ENCODE results near the gene MORN1.

The MORN1 gene

GRCh38 chr1:2389644-2390043 lies 1.7 kb downstream of the MORN1 start:
- FAIRE-seq (no peak), DNase-seq (ENCODE audit: extremely low spot score, insufficient read length, low read depth) (no peak)

GRCh38 chr1:2388004-2388913 lies 3.1 kb downstream of the MORN1 start:
- FAIRE-seq (peak; percentile 87), DNase-seq (ENCODE audit: extremely low spot score, insufficient read length, low read depth) (no peak)

DNA sequence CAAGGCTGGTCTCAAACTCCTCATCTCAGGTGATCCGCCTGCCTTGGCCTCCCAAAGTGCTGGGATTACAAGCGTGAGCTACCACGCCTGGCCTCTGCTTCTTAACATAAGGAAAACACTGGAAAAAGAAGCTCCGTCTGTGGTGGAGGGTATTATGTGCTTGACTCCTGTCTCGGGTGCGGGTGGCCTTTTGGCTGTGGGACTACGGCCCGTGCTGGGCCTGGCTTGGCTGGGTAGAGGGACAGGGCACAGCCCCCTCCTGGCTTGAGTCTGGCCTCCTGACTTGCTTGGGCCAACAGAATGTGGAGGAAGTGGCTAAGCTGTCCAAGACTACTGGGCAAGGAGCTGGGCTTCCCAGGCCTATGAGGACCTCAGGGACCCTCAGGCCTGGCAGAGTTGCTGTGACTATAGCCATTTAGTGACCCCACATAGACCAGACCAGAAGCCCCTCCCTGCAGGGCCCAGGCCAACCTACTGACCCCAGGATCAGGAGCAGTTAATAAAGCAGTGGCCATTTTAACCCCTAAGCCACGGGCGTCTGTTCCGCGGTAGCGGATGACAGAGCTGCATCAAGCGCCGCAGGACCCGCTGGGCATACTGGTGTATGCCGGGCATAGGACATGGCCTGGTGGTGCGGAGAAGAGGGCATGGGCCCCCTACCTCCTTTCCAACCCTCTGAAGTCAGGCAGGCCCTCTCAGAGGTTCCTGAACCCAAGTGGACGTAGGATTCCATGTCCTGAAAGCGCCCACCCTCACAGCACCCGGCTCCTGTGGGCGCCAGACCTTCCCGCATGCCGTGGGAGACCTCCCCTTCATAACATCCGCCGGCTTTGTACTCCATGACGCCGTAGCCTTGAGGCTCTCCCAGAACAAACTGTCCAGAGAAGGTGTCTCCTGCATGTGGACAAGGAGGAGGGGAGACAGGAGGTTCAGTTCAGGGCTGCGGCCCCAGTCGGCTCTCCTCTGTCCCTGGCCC lies 4.4 kb downstream of the MORN1 start:
- DNase-seq (ENCODE audit: extremely low spot score, insufficient read length, low read depth) = no peak
- no peak for FAIRE-seq

GRCh38 chr1:2385606-2386280 lies 5.6 kb downstream of the MORN1 start:
- FAIRE-seq = no peak
- no peak for DNase-seq (ENCODE audit: extremely low spot score, insufficient read length, low read depth)

- no peak for FAIRE-seq
- no peak for DNase-seq (ENCODE audit: extremely low spot score, insufficient read length, low read depth)
Measured at GRCh38 chr1:2384941-2385481, 6.3 kb downstream of the MORN1 start.

GRCh38 chr1:2384130-2384860 lies 7.1 kb downstream of the MORN1 start:
- FAIRE-seq (no peak), DNase-seq (ENCODE audit: extremely low spot score, insufficient read length, low read depth) (no peak)

DNA sequence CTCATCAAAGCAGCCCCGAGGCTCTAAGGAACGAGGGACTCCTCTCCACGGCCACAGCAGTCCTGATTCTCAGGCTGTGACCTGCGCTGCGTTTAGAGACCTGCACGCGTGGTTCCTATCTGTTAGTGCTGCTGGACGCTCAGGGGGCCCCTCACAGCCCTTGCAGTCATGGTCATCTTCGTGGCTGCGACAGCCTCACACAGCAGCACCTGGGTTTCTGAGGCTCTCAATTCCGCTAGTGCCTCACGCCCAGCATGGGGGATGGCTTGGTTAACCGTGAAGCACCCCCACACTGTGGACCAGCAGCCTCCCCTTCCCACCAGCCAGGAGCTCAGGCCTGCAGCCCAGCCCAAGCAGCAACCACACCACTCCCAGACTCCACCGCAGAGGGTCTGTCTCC lies 7.8 kb downstream of the MORN1 start:
- FAIRE-seq = no peak
- DNase-seq (ENCODE audit: extremely low spot score, insufficient read length, low read depth) = no peak

- no peak for FAIRE-seq
- DNase-seq (ENCODE audit: extremely low spot score, insufficient read length, low read depth) = peak; percentile 26
Measured at GRCh38 chr1:2382621-2383361, 8.6 kb downstream of the MORN1 start.

DNA sequence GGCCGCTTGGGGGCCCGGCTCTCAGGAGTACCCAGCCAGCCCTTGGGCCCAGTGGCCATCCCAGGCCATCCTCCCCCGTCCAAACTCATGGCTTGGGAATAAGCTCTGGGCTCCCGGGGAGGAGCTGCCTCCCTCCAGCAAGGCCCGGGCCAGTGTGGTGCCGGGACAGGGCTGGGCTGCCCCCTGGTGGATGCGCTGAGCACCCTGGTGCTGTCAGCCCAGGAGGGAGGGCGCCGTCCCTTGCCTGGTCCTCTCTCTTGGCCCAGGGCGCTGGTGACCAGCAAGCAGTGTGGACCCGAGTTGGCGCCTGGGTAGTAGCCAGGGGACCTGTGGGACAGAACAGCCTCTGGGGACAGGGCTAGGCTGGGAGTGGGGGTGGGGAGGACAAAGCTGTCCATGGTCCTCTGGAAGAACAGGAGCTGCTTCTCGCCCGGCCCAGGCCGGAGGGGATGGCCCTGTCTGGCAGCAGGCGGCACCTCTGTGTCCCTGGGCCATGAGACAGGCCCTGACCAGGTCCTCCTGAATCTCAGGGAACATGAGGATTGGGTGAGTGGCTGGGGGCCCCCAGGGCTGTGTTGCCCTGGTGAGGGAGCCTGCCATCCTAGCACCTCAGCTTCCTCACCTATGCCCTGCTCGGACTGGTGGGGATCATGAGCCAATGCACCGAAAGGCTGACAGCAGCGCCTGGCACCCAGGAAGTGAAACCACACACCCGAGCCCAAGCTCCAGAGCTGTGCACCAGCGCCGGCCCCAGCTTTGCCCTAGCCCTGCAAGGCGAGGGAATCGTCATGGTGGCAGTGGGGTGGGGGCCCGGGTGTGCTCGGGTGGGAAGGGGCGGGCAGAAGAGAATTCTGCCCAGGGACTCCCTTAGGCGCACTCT lies 9.4 kb downstream of the MORN1 start:
- peak; percentile 80 for FAIRE-seq

DNA sequence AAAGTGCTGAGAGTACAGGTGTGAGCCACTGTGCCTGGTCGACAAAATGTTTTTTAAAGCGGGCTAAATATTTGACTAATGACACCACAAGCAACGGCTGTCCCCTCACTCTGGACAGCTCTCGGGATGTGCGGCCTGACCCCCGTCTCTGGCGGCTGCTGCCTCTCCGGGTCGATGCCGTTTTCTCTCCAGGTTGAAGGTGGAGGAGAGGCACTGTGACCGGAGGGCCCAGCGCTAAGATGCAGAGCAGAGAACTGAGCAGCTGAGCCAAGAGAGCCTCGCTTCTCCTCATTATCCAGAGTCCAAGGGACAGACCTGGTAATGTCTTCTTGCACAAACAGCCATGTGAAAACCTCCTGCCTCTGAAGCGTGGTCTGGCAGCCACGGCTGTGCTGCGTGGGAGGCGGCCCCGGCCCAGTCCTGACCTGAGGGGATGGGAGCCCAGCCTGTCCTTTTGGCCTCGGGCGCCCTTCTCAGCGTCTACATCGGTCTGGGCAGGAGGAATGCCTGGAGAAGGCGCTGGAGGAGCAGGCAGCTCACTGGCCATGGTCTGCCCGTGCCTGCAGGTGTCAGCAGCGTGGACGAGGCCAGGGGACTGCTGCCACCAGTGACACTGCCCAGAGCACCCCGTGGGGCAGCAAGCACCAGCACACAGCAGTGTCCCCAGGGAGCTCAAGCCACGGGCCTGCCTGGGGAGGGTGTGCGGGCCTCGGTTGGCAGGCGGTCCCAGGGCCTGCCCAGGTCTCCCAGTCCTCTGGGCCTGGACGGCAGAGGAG lies 10.3 kb downstream of the MORN1 start:
- FAIRE-seq (no peak), DNase-seq (ENCODE audit: extremely low spot score, insufficient read length, low read depth) (no peak)

More for the DNA sequence above, 9.4 kb downstream of the MORN1 start:
- peak; percentile 84 for DNase-seq (ENCODE audit: extremely low spot score, insufficient read length, low read depth)

GRCh38 chr1:2379733-2380404 lies 11.5 kb downstream of the MORN1 start:
- no peak for DNase-seq (ENCODE audit: extremely low spot score, insufficient read length, low read depth)
- peak; percentile 42 for FAIRE-seq

DNA sequence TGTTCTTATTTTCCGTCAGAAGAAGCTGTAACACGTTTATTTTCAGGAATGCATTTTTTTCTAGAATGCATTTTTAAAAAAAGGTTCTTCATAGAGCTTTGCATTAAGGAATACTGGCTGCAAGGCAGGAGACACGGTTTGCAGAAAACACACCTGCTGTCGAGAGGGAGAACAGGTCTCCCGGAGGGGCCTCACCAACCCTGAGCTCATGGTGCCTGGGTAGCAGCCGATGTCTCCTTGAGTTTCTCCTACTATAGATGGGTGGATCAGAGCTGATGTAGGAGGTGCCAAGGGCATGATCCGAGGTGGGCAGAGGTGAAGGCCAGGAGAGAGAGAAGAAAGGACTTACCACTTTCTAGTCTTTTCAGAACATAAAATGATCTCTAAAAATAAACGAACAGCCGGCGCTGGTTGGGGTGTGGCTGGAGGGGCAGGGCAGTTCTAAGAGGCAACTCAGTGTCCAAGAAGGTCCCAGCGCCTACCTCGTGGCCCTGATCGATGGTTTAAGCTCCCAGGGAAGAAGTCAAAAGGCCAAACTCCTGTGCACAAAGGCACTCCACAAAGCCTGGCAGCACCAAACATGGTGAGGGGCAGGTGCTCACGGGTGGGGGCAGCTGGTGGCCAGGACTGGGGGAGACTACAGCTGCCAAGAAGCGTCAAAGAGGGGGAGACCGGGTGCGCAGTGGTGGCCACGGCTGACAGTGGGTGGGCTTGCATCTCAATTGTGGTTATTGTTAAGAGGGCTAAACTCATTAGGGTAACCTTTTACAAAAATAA lies 12.2 kb downstream of the MORN1 start:
- no peak for FAIRE-seq
- DNase-seq (ENCODE audit: extremely low spot score, insufficient read length, low read depth) = no peak

GRCh38 chr1:2378441-2378851 lies 12.9 kb downstream of the MORN1 start:
- DNase-seq (ENCODE audit: extremely low spot score, insufficient read length, low read depth) (no peak), FAIRE-seq (no peak)

DNA sequence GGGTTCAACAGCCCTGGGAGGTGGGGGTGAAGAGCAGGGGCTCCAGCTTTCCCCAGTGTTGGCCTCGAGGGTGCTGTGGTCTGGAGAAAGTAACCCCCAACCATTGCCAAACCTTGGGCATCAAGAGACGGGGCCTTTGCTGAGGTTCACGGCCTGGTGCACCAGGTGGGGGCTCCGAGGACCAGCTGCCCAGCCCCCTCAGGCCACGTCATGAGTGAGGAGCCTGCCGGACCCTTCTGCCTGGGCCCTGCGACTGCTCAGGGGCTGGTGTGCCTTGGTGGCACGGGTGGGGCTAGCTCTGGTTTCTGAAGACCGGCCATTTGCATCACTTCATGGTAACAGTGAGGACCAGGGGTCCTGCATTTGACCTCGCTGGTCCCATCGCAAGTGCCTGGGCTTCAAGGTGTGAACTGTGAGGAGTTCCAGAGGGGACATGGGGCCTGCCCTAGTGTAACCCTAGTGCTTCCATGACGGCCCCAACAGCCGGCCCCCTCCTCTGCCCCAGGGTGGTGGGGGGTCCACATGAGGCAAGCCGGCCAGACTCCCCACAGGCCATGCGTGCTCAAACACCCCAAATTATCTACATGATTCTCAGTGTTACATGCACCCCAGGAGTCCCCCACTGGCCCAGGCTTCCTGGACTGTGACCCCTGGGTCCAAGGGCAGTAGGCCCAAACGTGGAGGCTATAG lies 13.5 kb downstream of the MORN1 start:
- FAIRE-seq = no peak

More for the DNA sequence above, 13.5 kb downstream of the MORN1 start:
- DNase-seq (ENCODE audit: extremely low spot score, insufficient read length, low read depth) = no peak
